ENCODE data around the gene A3GALT2.

Gene A3GALT2

DNA sequence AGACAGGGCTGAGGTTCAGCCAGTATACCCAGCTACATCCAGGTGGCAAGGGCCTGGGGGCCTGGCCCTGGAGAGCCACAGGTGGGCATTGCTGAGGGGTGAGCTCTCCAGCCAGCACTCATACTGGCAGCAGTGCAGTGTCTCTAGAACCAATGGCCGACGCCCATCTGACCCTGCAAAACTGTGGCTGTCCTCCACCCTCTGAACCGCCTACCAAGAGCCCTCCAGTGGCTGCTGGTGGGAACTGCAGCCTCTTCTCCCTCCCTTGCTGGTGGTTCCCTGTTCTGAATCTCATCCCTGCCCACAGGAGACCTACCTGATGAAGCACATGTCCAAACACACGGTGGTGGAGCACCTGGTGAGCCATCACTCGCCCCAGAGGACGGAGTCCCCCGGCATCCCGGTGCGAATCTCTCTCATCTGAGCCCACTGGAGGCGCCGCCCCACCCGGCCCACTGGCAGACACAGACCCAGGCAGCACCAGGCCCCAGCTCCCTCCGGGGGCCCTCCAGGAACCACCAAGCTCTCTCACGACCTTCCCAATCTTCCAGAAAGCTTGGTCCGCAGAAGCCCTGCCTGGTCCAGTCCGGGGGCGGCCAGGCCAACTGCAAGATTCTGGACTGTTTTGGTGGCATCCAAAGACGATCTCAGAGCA lies 22.1 kb downstream of the A3GALT2 start:
- TF ChIP-seq, protein P1, sequence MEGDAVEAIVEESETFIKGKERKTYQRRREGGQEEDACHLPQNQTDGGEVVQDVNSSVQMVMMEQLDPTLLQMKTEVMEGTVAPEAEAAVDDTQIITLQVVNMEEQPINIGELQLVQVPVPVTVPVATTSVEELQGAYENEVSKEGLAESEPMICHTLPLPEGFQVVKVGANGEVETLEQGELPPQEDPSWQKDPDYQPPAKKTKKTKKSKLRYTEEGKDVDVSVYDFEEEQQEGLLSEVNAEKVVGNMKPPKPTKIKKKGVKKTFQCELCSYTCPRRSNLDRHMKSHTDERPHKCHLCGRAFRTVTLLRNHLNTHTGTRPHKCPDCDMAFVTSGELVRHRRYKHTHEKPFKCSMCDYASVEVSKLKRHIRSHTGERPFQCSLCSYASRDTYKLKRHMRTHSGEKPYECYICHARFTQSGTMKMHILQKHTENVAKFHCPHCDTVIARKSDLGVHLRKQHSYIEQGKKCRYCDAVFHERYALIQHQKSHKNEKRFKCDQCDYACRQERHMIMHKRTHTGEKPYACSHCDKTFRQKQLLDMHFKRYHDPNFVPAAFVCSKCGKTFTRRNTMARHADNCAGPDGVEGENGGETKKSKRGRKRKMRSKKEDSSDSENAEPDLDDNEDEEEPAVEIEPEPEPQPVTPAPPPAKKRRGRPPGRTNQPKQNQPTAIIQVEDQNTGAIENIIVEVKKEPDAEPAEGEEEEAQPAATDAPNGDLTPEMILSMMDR (IDR thresholded peaks at IDR 0.05; ENCODE audit: low read depth, low read length, missing control alignments), result peak; percentile 93
- DNase-seq (ENCODE audit: low read depth), result peak; percentile 16
- in situ Hi-C loops (cut with HindIII; ENCODE audit: low sequenced_read_pairs), result no loop called here
- H3K4me3 ChIP-seq (ENCODE audit: low read depth, low read length), result no peak overlapping the region

DNA sequence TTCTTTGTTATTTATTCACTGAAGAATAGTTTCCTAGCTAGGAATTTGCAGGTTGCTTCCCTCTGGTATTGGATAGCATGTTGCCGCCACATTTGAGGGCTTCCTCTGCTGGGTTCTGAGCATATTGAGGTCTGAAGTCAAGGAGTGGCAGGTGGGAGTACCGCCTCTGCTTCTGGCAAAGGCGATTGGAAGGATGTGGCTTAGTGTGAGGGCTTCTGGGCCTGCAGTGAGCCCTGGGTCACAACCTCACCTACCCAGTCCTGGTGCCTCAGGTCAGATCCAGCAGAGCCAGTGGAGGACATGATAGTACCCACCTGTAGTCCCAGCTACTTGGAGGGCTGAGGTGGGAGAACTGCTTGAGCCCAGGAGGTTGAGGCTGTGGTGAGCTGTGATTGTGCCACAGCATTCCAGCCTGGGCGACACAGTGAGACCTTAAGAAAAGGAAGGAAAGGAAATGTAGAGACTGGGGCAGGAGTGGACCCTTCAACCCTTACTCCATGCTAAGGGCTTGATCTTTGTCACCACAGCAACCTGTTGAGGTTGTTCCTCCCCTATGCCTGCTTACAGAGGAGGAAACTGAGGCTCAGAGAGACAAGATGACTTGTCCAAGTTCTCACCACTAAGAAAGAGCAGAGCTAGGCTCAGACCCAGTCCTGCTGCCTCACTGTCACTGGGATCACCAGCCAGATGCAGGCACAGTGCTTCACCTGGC lies 22.8 kb downstream of the A3GALT2 start:
- DNase-seq (ENCODE audit: low read depth), result no peak
- no peak overlapping the region for H3K4me3 ChIP-seq (ENCODE audit: low read depth, low read length)
- in situ Hi-C loops (cut with HindIII; ENCODE audit: low sequenced_read_pairs), result no loop called here
- TF ChIP-seq, protein P1 (IDR thresholded peaks at IDR 0.05; ENCODE audit: low read depth, low read length, missing control alignments), result no peak

DNA sequence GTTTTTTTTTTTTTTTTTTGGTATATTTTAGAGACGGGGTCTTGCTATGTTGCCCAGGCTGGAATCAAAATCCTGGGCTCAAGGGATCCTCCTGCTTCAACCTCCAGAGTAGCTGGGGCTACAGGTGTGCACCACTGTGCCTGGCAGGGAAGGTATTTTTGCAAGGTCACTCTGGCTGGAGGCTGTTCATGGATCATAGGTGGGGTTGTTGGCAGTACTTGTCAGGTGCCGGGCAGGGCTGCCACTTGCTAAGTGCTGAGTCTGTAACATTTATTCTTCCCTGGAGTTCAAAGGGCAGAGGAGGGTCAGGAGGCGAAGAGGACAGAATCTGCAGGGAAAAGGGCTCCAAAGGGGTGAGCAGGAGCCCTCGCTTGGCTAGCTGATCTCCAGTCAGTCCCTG lies 24.1 kb downstream of the A3GALT2 start:
- in situ Hi-C loops (cut with HindIII; ENCODE audit: low sequenced_read_pairs), result no loop called here
- TF ChIP-seq, protein P1 (IDR thresholded peaks at IDR 0.05; ENCODE audit: low read depth, low read length, missing control alignments), result no peak
- no peak overlapping the region for H3K4me3 ChIP-seq (ENCODE audit: low read depth, low read length)
- no peak for DNase-seq (ENCODE audit: low read depth)

GRCh38 chr1:33296082-33296458 lies 24.8 kb downstream of the A3GALT2 start:
- in situ Hi-C loops (cut with HindIII; ENCODE audit: low sequenced_read_pairs), result no loop called here
- no peak for DNase-seq (ENCODE audit: low read depth)
- H3K4me3 ChIP-seq (ENCODE audit: low read depth, low read length), result no peak overlapping the region
- TF ChIP-seq, protein P1 (IDR thresholded peaks at IDR 0.05; ENCODE audit: low read depth, low read length, missing control alignments), result no peak

DNA sequence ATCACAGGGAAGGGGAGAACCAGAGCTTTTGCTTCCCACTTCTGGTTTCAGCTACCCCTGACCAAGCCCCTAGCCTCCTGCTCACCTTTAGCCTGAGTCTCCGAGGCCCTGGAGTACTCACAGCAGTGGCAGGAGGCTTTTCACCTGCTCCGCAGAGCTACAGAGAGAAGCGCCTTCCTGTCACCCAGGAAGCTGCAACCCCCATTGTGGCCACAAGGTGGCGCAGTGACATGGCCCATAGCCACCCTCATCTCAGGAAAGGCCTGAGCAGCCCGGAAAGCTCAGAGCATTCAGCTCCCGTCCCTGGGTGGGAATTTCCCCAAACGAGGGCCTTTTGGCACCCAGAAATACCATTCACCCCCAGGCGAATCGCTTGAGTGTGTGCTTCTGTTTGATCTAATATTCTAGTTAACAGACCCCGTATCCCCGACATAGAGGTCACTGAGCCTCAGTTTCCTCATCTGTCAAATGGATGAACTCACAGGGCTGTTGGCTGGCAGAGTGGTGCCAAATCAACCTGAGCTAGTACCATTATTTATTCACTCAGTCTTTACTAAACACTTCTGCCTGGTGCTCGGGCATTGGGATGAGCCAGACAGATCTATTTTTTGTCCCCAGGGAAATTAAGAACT lies 25.3 kb downstream of the A3GALT2 start:
- in situ Hi-C loops (cut with HindIII; ENCODE audit: low sequenced_read_pairs), result no loop called here
- DNase-seq (ENCODE audit: low read depth), result peak; percentile 55
- H3K4me3 ChIP-seq (ENCODE audit: low read depth, low read length), result no peak overlapping the region
- TF ChIP-seq, protein P1 (IDR thresholded peaks at IDR 0.05; ENCODE audit: low read depth, low read length, missing control alignments), result peak; percentile 94

DNA sequence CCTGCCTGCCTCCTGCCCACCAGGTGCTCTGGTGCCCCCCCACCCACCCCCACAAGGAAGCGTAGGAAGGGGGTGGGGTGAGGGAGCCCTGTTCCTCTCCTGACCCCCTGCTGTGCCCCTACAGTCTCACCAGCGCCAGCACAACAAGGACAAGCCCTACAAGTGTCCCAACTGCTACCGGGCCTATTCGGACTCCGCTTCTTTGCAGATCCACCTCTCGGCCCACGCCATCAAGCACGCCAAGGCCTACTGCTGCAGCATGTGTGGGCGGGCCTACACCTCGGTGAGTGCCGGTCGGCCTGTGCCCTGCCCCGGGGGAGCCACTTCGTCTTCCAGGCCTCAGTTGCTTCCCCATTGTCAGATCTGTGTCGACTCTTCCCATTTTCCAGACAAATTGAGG lies 25.9 kb downstream of the A3GALT2 start:
- in situ Hi-C loops (cut with HindIII; ENCODE audit: low sequenced_read_pairs), result no loop called here
- TF ChIP-seq, protein P1 (IDR thresholded peaks at IDR 0.05; ENCODE audit: low read depth, low read length, missing control alignments), result no peak
- no peak overlapping the region for H3K4me3 ChIP-seq (ENCODE audit: low read depth, low read length)
- no peak for DNase-seq (ENCODE audit: low read depth)

Measured in astrocyte of the cerebellum (primary cell).